ENCODE data around the gene SERPINA3.

- TF ChIP-seq CTCF (IDR thresholded peaks at IDR 0.05): no peak
- TF ChIP-seq POLR2A (IDR thresholded peaks at IDR 0.05): no peak
- TF ChIP-seq EP300 (IDR thresholded peaks at IDR 0.05): no peak
Observed at GRCh38 chr14:94586635-94587034, 25.6 kb upstream of the SERPINA3 start.

Measured in ovary (tissue), 3 donors.